HEK293 (cell line): Measurements from ENCODE around the gene HECA.

Source experiments
- CTCF ChIA-PET: fragments of 350-600 bp; formaldehyde crosslinking; extraction: SDS; loops from one replicate; lab custom pipeline; 2021; ENCODE audit warnings: antibody characterized with exemption; lab: Yijun Ruan, JAX
- POLR2A ChIA-PET: fragments of 300-600 bp; formaldehyde crosslinking; extraction: SDS; loops from one replicate; lab custom pipeline; 2020; ENCODE audit warnings: antibody characterized with exemption, inconsistent platforms; lab: Yijun Ruan, JAX
- H3K27ac ChIP-seq: fragments of 200-500 bp; sonication (Bioruptor generic); 2 replicates; pipeline ENCODE4 v1.5.1; 2014; ENCODE audit warnings: low read depth, low read length, control low read depth, inconsistent platforms; ENCODE audit errors: extremely low read depth
- H3K36me3 ChIP-seq, 2 experiments: fragments of 200-500 bp in 1 of 2; sonication (Bioruptor generic) in 1 of 2; 1 replicate in 1 of 2; 2 replicates in 1 of 2; pipeline ENCODE4 v1.5.1; 2014 to 2017; ENCODE audit warnings: inconsistent platforms in 2 of 2, low read length in 2 of 2; ENCODE audit not compliant: control insufficient read depth in 2 of 2, insufficient read depth in 1 of 2
- H3K4me1 ChIP-seq: fragments of 200-500 bp; sonication (Bioruptor generic); 2 replicates; pipeline ENCODE4 v1.5.1; 2014; ENCODE audit warnings: mild to moderate bottlenecking, low read length, inconsistent platforms; ENCODE audit not compliant: control insufficient read depth, insufficient read depth
- H3K4me3 ChIP-seq: 2 replicates; pipeline ENCODE4 v1.5.1; 2011; ENCODE audit warnings: low read depth, mild to moderate bottlenecking, control low read depth, low read length, moderate library complexity
- H3K9me3 ChIP-seq: fragments of 200-500 bp; sonication (Bioruptor generic); 2 replicates; pipeline ENCODE4 v1.5.1; 2014; ENCODE audit warnings: low read depth, low read length, inconsistent platforms; ENCODE audit not compliant: control insufficient read depth, insufficient read depth
- ELK4 ChIP-seq: IDR thresholded peaks from 2 replicates; pipeline ENCODE4 v1.6.1; 2011; ENCODE audit warnings: mild to moderate bottlenecking, low read depth, low read length, borderline replicate concordance
- FEZF1 ChIP-seq: fragments of 450-650 bp; formaldehyde crosslinking; IDR thresholded peaks from 2 replicates; pipeline ENCODE4 v1.5.1; 2016; ENCODE audit warnings: missing biosample characterization, missing genetic modification characterization
- PRDM2 ChIP-seq: fragments of 450-650 bp; formaldehyde crosslinking; IDR thresholded peaks from 2 replicates; pipeline ENCODE4 v1.5.1; 2016; ENCODE audit warnings: missing biosample characterization, missing genetic modification characterization, borderline replicate concordance
- ZBTB20 ChIP-seq: fragments of 450-650 bp; formaldehyde crosslinking; IDR thresholded peaks from 2 replicates; pipeline ENCODE4 v1.5.1; 2016; ENCODE audit warnings: missing biosample characterization, missing genetic modification characterization
- ZBTB48 ChIP-seq: fragments of 450-650 bp; formaldehyde crosslinking; IDR thresholded peaks from 2 replicates; pipeline ENCODE4 v1.5.1; 2016; ENCODE audit warnings: missing biosample characterization, missing genetic modification characterization
- ZNF140 ChIP-seq: fragments of 450-650 bp; formaldehyde crosslinking; IDR thresholded peaks from 2 replicates; pipeline ENCODE4 v1.5.1; 2016; ENCODE audit warnings: missing biosample characterization, missing genetic modification characterization
- ZNF18 ChIP-seq: fragments of 450-650 bp; formaldehyde crosslinking; IDR thresholded peaks from 2 replicates; pipeline ENCODE4 v1.5.1; 2016; ENCODE audit warnings: missing biosample characterization, missing genetic modification characterization
- ZNF561 ChIP-seq: fragments of 450-650 bp; IDR thresholded peaks from 2 replicates; pipeline ENCODE4 v1.5.1; 2018; ENCODE audit warnings: missing biosample characterization, missing genetic modification characterization, borderline replicate concordance
- ZNF596 ChIP-seq: fragments of 450-650 bp; IDR thresholded peaks from 2 replicates; pipeline ENCODE4 v1.5.0; 2018; ENCODE audit warnings: missing biosample characterization, mild to moderate bottlenecking, missing genetic modification characterization, moderate library complexity
- ZNF610 ChIP-seq: fragments of 450-650 bp; formaldehyde crosslinking; IDR thresholded peaks from 2 replicates; pipeline ENCODE4 v1.5.1; 2016; ENCODE audit warnings: missing biosample characterization, missing genetic modification characterization, borderline replicate concordance
- ZNF621 ChIP-seq: fragments of 450-650 bp; formaldehyde crosslinking; IDR thresholded peaks from 2 replicates; pipeline ENCODE4 v1.5.1; 2017; ENCODE audit warnings: missing biosample characterization, missing genetic modification characterization
- ZNF670 ChIP-seq: fragments of 450-650 bp; formaldehyde crosslinking; IDR thresholded peaks from 2 replicates; pipeline ENCODE4 v1.5.1; 2016; ENCODE audit warnings: missing biosample characterization, missing genetic modification characterization, low read depth
- ZNF677 ChIP-seq: fragments of 450-650 bp; IDR thresholded peaks from 2 replicates; pipeline ENCODE4 v1.5.0; 2018; ENCODE audit warnings: missing biosample characterization, mild to moderate bottlenecking, missing genetic modification characterization, moderate library complexity
- ZNF704 ChIP-seq: fragments of 450-650 bp; formaldehyde crosslinking; IDR thresholded peaks from 2 replicates; pipeline ENCODE4 v1.5.1; 2016; ENCODE audit warnings: missing biosample characterization, missing genetic modification characterization
- ZNF768 ChIP-seq: fragments of 450-650 bp; formaldehyde crosslinking; IDR thresholded peaks from 2 replicates; pipeline ENCODE4 v1.5.1; 2018; ENCODE audit warnings: missing biosample characterization, mild to moderate bottlenecking, missing genetic modification characterization

The HECA gene

GRCh38 chr6:139091826-139092225 is 43.1 kb upstream of the HECA start:
- no peak overlapping the region for H3K4me3 ChIP-seq

More at GRCh38 chr6:139091826-139092225, 43.1 kb upstream of the HECA start:
- Histone ChIP-seq H3K9me3 (no peaks in the 10 kb centered on the region), H3K36me3 (no peaks in the 10 kb centered on the region), H3K4me1 (no peaks in the 10 kb centered on the region), H3K27ac (no peak overlapping the region)
- TF ChIP-seq ZNF596 (tag by site-specific recombination), result no peak
- TF ChIP-seq ZNF610 (tag by site-specific recombination), result no peak
- TF ChIP-seq ZNF670 (tag by site-specific recombination), result no peak
- no peak for TF ChIP-seq ZNF621 (tag by site-specific recombination)
- no peak for TF ChIP-seq ZBTB48 (tag by site-specific recombination)
- TF ChIP-seq ELK4, result no peak
- no peak for TF ChIP-seq ZNF140
- no peak for TF ChIP-seq ZBTB20 (tag by site-specific recombination)
- TF ChIP-seq ZNF768 (tag by site-specific recombination), result no peak
- no peak for TF ChIP-seq ZNF561 (tag by site-specific recombination)
- no peak for TF ChIP-seq ZNF18 (tag by site-specific recombination)
- TF ChIP-seq FEZF1 (tag by site-specific recombination), result no peak
- TF ChIP-seq PRDM2 (tag by site-specific recombination), result no peak
- no peak for TF ChIP-seq ZNF704
- TF ChIP-seq ZNF677, result no peak
- POLR2A ChIA-PET, result no interaction called here
- CTCF ChIA-PET, result no interaction called here
